Non-pigmented ciliary epithelial cell (primary cell): ENCODE measurements around the gene SERPINB4.
A peak's percentile ranks its signal among the peaks of the same experiment; 100 is the strongest.
"Not testable (repeated sequence)": the region's sequence is repeated elsewhere in the genome, so short reads cannot be mapped to it uniquely, and the experiment has no call there.

Source experiments
- DNase-seq: peaks from one replicate; pipeline ENCODE4 v3.0.0-alpha.2; 2010; ENCODE audit warnings: low read depth

SERPINB4 gene

DNA sequence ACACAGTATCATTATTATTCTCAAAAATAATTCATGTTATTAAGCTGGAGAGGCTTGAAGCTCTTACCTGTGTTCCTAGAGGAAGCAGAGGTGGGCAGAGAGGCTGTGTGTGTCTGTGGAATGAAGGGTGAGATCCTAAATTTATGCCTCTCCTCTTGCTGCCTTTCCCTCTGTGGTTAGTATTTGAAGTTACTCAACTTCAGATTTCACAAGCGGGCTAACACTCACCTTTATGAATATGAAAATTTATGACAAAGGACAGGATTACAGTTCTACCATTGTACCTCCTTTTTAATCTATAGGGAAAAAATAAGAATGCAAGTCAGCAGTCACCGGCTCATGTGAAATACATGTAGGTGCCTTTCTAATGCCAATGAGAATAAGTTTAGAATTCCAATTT, at the start of gene SERPINB4:
Gene SERPINB4, minus strand, starts transcription at position 115 of the 400 bp plus-strand sequence. CDS start 679 bp downstream, outside the sequence.
- not testable (repeated sequence) for DNase-seq

DNA sequence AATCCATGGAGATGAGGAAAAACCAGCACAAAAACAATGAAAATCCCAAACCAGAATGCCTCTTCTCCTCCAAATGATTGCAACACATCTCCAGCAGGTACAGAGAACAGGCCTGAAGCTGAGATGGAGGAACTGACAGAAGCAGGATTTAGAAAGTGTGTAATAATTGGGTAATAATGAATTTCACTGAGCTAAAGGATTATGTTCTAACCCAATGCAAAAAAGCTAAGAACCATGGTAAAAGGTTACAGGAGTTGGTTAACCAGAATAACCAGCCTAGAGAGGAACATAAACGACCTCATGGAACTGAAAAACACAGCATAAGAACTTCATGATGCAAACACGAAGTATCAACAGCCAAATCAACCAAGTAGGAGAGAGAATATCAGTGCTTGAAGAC, 45.0 kb upstream of the SERPINB4 start:
- no peak for DNase-seq

DNA sequence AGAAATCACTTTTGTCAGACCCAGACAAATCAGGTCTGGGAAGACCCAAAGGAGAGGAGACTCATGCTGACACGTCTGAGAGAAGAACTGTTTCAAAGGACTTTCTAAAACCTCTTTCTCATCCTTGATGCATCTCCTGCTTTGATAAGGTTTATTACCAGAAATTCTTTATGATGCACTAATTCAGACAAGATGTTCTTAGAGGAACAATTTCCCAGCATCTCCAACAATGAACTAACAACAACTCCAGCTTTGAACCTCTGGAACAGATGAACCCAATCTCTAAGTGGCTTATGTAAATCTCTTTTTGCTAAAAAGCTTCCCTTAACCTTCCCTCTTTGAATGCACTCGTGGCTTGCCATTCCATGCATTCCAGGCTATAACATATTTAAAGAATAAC, 42.8 kb upstream of the SERPINB4 start:
- DNase-seq, result no peak

DNA sequence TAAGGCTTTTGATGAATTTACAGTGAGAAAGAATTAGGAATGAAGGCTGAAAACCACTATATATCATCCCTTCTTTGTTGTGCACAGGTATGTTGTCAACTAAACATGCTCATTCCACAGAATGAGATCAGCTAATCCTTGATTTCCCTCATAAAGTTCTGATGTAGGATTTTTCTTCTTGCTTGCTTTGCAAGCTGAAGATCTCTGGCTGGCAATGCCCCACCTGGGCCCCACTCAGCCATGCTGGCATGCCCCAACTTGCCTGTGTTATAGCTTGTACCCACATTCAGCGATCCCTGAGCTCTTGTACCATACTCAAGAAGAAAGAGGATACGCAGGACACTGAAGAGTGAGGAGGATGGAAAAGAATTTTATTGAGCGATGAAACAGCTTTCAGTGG, 40.7 kb upstream of the SERPINB4 start:
- DNase-seq, result no peak

DNA sequence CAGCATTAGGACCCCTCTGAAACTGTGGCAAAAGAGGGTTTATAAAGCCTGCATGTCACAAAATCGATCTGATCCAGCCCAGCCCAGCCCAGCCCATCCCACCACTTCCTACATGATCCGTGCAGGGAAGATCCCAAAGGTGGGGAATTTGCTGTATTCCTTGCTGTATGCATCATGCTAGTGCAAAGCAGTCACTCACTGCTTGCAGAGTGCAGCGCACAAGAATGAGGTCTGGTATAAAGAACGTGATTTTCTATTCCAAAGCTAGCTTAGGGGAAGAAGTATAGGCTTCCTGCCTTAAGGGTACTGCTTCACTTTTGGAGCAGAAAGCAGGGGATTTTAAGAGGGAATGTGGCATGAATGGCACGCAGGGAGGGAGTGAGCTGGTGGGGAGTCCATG, 39.8 kb upstream of the SERPINB4 start:
- DNase-seq, result no peak

DNA sequence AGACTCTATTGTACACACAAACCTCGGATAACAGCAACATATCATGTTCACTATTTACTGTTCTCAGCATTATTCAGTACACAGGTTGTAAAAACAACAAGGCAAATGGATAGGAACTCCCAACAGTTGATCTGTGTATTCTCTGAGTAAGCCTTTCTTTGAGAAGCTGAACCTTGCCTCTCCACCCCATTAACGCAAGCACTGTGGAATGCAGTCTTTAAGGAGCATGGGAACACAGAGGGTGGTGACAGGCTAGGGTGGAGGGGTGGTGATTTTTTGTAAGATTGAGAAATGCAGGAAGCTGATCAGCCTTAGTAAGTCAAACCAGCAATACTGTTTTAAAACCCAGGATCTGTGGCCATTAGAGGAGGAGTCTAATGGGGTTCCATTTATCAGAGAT, 39.1 kb upstream of the SERPINB4 start:
- DNase-seq, result peak; percentile 81

DNA sequence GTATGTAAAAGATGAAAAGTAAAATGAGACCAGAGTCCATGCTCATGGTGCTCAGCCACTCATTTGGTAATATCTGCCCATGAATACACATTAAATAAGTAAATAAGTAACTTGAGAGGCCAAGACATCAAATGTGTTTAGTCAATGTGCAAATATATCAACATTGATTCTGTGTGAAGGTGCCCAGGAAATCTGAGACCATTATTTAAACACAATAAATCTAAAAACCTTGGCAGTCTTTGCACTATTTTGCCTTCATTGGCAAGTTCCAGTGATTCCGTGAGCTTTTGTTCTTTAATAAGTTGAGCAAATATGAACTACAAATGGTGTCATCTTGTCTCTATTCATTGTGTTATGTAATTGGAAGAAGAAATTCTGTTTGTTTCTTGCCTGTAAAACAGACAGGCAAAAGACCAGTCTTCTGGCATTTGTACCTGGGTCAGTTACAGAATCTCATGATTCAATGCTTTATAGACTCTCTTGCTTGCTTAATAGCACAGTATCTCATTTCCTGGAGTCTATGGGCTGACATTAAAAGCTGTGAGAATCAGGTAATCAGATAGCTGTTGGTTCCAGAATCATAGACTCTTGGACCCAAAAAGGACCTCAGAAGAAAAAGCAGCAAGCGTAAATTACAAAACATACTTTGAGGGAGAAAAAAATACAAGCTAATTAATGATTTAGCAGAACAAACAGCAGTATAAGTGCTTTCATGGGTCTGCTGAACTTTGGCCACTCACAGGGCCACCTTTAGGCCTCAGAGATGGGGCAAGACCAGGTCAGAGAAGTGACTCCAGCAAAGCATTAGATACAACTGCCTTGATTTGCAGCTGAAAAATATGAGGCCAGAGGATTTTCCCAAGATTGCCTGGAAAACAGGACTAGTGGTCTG, 37.6 kb upstream of the SERPINB4 start:
- DNase-seq, result no peak

DNA sequence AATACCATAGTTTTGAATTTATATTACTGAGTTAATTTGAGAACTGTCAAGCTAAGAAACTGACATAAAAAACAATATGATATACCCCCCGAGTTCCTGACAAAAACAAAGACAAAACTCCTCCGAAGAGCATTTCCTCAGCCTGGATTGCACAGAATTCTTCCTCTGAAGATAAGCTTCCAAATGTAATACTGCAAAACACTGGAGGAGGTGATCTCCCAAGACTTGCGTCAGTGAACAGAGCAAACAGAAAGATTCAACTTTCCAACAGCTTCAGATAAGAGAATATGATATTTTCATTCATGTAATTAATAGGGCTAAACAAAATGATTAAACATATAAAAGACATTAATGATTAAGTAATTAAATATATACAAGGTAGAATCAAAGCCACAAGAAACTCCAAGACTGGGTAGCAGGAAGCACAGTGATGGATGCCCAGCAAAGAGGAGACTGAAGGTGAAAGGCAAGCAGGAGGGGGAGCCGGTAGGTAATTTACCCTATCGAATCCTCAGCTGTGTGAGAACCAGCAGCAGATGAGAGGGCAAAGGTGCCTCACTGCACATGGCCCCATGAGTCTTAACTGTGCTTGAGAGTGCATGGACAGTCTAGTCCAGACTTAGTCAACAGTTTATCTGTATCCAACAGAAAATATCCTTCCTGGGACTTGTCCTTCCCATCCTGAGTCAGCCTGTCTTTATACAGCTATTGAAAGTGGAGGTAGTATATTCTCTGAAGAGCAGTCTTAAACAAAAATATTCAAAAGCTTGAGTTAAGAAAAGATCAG, 36.0 kb upstream of the SERPINB4 start:
- no peak for DNase-seq

DNA sequence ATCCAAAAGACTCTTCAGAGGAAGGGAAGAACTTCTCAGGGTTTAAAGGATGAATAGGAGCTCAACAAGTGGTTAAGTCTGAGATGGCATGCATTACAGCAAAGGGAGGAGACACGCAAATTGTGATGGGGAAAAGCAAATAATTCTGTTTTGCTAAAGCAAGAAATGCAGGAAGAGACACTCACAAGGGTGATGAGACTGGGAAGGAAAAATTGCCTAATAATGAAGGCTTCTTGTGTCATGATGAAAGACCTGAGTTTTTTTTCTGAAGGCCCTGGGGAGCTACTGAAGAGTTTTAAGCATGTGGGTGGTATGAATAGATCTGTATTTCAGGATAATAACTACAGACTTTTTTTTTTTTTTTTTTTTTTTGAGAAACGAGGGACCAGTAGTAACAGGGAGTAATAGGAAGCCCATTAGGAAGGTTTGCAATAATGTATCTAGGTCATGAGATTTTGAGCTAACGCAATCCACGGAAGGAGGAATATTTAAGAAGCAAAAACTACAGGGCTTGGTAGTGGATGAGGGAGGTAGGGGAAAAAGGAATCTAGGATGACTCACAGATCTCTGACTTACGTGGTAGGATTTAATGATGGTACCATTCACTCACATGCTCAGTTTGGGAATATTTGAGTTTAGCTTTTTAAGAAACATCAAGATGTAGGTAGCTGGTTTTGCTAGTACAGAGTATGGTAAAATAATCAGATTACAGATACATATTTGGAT, 33.6 kb upstream of the SERPINB4 start:
- DNase-seq, result no peak

DNA sequence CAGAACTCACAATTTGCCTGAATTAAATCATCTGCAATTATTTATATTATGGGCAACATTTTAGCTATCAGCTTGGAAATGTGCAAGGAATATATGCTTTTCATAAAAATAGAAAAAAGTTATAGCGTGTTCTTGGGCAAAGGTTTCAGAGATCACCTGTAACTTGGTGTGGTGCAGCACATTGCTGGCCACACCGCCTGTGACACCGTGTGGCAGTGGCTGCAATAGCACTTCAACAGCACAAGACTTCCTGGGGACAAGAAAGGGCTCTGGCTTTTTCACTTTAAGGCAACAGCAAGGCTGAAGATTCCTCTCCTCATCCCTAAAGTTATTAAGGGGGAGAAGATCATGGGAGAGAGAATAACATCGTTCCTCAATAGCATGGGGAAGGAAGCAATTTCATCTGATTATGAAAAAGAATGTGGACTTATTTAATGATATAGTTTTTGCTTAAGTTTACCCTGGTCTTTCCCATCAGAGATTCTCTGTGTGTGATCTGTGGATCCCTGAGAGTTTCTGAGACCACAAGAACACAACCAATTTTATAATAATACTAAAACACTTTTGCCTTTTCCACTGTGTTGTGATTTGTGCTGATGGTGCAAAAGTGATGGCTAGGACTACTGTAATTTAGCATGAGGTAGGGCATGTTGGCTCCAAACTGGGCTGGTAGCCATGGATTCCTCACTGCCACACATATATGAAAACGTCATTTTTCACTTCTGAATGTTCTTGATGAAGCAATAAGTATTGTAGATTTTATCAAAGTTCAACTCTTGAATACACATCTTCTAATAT, 32.7 kb upstream of the SERPINB4 start:
- no peak for DNase-seq

DNA sequence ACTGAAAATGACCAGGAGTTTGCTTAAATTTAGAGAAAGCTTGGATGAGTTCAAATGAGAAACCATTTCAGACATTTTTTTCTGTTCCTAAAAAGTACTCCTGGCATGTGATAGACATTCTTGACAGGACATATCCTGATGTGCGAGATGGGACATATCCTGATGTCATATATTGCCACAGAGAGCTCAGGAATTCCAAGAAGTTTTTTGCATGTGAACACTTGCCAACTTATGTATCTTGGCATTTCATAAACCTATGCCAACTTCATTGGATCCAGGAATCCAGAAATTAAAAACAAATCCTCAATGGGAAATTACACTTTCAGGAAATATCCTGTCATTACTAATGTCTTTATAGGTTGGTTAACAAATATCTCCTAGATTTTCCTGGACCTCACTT, 20.5 kb upstream of the SERPINB4 start:
- no peak for DNase-seq

DNA sequence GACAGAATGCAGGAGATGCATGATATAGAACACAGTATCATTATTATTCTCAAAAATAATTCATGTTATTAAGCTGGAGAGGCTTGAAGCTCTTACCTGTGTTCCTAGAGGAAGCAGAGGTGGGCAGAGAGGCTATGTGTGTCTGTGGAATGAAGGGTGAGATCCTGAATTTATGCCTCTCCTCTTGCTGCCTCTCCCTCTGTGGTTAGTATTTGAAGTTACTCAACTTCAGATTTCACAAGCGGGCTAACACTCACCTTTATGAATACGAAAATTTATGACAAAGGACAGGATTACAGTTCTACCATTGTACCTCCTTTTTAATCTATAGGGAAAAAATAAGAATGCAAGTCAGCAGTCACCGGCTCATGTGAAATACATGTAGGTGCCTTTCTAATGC, 17.7 kb upstream of the SERPINB4 start, which contains the start of gene SERPINB3:
Gene SERPINB3, minus strand, starts transcription at position 144 of the 400 bp plus-strand sequence. CDS start 677 bp downstream, outside the sequence.
- DNase-seq, result not testable (repeated sequence)

DNA sequence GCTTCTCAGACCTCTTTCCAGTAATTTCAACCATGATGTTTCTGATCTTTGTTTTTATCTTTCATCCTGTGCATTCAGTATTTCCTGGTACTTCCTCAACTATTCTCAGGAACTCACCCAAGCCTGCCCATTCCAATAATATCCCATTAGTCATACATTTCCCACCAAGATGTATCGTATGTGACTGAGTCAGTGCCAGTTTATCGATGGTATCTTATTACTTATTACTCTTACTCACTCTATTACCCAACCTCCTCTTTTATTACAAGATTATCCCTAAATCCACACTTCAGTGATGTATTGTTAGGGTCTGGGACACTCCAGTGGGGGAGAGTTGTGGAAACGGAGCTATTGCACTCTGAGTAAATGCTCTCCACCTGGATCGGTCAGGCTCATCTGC, 14.9 kb upstream of the SERPINB4 start:
- DNase-seq, result not testable (repeated sequence)

DNA sequence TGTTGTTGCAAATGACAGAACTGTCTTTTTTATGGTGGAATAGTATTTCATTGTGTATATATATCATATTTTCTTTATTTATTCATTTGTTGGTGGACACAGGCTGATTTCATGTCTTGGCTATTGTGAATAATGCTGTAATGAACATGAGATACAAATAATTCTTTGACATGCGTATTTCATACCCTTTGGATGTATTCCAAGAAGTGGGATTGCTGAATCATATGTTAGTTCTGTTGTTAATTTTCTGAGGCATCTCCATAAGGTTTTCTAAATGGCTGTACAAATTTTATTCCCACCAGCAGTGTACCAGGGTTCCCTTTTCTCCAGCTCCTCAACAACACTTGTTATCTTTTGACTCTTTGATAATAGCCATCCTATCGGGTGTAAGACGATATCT, 6.2 kb upstream of the SERPINB4 start:
- not testable (repeated sequence) for DNase-seq

DNA sequence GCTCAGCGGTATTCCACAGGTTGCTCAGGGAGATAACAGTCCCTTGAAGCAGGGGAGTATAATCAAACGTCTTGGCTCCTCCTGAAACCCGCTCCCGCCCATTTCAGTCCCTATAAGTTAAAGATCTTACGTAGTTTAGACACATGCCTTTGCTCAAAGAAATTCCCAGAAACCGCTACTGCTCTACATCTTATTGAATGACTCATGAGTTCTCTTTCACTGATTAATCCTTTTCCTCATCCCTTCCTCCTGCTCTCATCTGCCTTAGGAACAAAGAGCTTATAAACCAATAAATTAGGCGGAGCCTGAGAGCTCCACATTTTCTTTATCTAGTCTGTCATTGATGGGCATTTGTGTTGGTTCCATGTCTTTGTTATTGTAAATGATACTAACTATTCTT, 4.2 kb upstream of the SERPINB4 start:
- DNase-seq, result no peak

DNA sequence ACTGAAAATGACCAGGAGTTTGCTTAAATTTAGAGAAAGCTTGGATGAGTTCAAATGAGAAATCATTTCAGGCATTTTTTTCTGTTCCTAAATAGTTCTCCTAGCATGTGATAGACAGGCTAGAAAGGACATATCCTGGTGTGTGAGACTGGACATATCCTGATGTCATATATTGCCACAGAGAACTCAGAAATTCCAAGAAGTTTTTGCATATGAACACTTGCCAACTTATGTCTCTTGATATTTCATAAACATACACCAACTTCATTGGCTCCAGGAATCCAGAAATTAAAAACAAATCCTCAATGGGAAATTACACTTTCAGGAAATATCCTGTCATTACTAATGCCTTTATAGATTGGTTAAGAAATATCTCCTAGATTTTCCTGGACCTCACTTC, 2.9 kb upstream of the SERPINB4 start:
- no peak for DNase-seq

DNA sequence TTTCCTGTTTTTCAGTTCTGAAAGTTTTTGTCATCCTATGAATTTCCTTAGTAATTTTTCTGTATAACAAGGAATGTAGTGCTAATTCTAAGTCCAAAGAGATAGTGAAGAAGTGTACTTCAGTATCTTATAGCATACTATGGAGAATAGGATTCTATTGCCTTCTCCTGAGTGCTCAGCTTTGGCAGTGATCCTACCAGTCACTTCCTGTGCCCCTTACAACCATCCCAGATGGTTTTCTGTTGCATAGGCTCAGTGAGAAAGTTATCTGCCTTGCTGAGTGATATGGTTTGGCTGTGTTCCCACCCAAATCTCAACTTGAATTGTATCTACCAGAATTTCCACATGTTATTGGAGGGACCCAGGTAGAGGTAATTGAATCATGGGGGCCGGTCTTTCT, 638 bp upstream of the SERPINB4 start:
- DNase-seq, result not testable (repeated sequence)

DNA sequence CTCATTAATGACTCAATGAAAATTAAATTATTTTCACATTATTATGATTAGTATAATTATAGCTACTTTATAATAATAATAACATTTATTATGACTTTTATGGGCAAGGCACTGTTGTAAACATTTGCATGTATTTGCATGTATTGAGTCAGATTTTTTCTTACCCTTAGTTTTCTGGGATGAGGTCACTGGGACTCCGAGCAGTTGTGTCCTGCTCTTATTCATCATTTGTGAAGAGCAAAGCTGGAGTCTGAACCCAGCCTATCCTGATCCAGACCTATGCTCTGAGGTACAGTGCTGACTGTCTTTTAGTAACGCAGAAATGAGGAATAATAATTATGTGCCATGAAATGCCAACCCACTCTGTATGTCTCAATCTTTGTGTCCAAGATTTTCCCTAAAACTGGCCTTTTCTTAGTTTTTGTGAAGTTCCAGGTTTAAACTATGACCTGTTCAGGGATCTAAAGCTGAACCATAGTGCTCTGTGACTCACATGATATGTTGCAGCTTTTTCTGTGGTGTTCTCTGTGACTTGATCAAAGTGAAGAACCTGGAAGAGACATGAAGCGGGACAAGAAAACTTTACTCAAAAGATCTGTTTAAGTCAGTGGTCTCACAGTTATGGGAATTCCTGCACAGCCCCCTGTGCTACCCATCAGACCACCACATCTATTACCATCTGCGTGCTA, 1.2 kb downstream of the SERPINB4 start:
- not testable (repeated sequence) for DNase-seq

DNA sequence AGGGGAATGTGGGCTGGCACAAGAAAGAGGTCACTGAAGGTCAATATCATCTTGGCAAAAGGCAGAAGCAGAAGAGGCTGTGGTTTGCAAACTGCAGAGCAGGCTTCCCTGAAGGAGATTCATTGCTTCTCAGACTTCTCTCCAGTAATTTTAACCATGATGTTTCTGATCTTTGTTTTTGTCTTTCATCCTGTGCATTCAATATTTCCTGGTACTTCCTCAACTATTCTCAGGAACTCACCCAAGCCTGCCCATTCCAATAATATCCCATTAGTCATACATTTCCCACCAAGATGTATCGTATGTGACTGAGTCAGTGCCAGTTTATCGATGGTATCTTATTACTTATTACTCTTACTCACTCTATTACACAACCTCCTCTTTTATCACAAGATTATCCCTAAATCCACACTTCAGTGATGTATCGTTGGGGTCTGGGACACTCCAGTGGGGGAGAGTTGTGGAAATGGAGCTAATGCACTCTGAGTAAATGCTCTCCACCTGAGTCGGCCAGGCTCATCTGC, 2.8 kb downstream of the SERPINB4 start:
- DNase-seq, result not testable (repeated sequence)

DNA sequence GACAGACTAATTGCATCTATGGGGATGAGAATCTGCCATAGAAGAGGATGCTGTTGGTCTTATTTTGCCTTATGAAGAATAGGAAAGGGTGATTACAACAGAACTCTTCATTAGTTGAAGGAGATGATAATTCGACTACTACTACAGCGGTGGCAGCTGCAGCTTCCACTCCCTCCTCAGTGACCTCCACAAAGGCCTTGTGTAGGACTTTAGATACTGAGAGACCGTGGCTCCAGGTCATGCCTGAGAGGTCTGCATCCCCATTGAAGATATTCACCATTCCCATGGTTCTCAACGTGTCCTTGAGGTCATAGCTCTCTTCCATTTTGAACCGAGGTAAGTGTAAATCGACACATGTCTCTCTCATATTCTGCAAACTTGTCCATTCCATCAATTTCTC, 6.4 kb downstream of the SERPINB4 start:
- DNase-seq, result no peak

DNA sequence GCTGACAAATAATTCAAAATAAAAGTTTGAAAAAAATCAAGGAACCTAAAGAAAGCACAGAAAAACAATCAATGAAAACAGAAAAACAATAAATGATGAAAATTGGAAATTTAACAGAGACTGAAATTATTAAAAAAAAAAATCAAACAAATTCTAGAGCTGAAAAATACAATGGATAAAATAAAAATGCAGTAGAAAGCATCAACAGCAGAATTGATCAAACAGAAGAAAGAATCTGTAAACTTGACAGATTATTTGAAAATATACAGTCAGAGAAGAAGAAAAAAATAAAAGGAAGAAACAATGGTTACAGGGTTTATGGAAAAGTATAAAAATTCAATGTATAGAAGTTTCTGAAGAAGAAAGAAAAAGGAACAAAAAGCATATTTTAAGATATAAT, 16.2 kb downstream of the SERPINB4 start:
- no peak for DNase-seq
